Vagina (tissue), 2 donors: Measurements from ENCODE around the gene SLCO2A1. TPM values are rescaled to one million over a fixed set of nuclear protein-coding genes. Genes with fewer than 3 reads are reported as not detected.

ENCODE experiments used
- DNase-seq, 2 donors: peaks; one replicate each; pipeline ENCODE4 v3.0.0-alpha.2; 2017; ENCODE audit errors: extremely low spot score in 2 of 2
- H3K27ac ChIP-seq: fragments of 200-600 bp; sonication (generic); one replicate; pipeline ENCODE4 v1.5.1; 2019
- H3K27me3 ChIP-seq: fragments of 200-600 bp; sonication (generic); one replicate; pipeline ENCODE4 v1.5.1; 2019
- H3K36me3 ChIP-seq, 2 donors: fragments of 200-600 bp; sonication (generic); one replicate each; pipeline ENCODE4 v1.5.1; 2017 to 2019
- H3K4me1 ChIP-seq: fragments of 200-600 bp; sonication (generic); one replicate; pipeline ENCODE4 v1.5.1; 2019
- H3K4me3 ChIP-seq, 2 donors: fragments of 200-600 bp; sonication (generic); 1 replicate in 1 of 2; 2 replicates in 1 of 2; pipeline ENCODE4 v1.5.1; 2016 to 2019
- H3K9me3 ChIP-seq: fragments of 200-600 bp; sonication (generic); one replicate; pipeline ENCODE4 v1.5.1; 2019
- POLR2A ChIP-seq, 2 donors: fragments of 450-650 bp; IDR thresholded peaks; one replicate each; pipeline ENCODE4 v1.6.1; 2017; ENCODE audit warnings: antibody characterized with exemption in 2 of 2, mild to moderate bottlenecking in 2 of 2, moderate library complexity in 2 of 2
- POLR2AphosphoS5 ChIP-seq, 2 donors: sonication (generic); formaldehyde crosslinking; IDR thresholded peaks; one replicate each; pipeline ENCODE4 v1.9.0; 2017; ENCODE audit warnings: antibody characterized with exemption in 2 of 2, mild to moderate bottlenecking in 2 of 2, low read depth in 1 of 2; ENCODE audit not compliant: insufficient read depth in 1 of 2
- intact Hi-C: fragments of 100-400 bp; cut with DNase I; formaldehyde crosslinking; loops from one replicate; pipeline ENCODE4 v1.15.1; 2023
- total RNA-seq: library from RNA; depleted of rRNA; stranded (reverse); fragments of >200 nt; gene quantifications from one replicate; pipeline ENCODE4 v1.2.3, GENCODE V29; 2016
- TF ChIP-seq, protein P1 (sequence below), 3 experiments: fragments of 450-650 bp in 2 of 3; fragments of 200-600 bp in 1 of 3; sonication (generic) in 1 of 3; IDR thresholded peaks; one replicate each; pipeline ENCODE4 v1.5.1; 2017 to 2019; ENCODE audit warnings: antibody characterized with exemption in 3 of 3, mild to moderate bottlenecking in 2 of 3, moderate library complexity in 2 of 3

SLCO2A1 gene
- total RNA-seq, 1 donor from 2014 or later = 40.3 TPM

GRCh38 chr3:133973249-133973980, 56.3 kb downstream of the SLCO2A1 start:
- no peaks in the 10 kb centered on the region for H3K27me3 ChIP-seq

GRCh38 chr3:133972156-133972555, 57.6 kb downstream of the SLCO2A1 start:
- no peak for TF ChIP-seq POLR2AphosphoS5 (IDR thresholded peaks at IDR 0.05; ENCODE audit: insufficient read depth in 1 of 2, low read depth in 1 of 2)
- no peak for TF ChIP-seq POLR2A (IDR thresholded peaks at IDR 0.05)
- TF ChIP-seq, protein P1, sequence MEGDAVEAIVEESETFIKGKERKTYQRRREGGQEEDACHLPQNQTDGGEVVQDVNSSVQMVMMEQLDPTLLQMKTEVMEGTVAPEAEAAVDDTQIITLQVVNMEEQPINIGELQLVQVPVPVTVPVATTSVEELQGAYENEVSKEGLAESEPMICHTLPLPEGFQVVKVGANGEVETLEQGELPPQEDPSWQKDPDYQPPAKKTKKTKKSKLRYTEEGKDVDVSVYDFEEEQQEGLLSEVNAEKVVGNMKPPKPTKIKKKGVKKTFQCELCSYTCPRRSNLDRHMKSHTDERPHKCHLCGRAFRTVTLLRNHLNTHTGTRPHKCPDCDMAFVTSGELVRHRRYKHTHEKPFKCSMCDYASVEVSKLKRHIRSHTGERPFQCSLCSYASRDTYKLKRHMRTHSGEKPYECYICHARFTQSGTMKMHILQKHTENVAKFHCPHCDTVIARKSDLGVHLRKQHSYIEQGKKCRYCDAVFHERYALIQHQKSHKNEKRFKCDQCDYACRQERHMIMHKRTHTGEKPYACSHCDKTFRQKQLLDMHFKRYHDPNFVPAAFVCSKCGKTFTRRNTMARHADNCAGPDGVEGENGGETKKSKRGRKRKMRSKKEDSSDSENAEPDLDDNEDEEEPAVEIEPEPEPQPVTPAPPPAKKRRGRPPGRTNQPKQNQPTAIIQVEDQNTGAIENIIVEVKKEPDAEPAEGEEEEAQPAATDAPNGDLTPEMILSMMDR (IDR thresholded peaks at IDR 0.05) = no peak
- no peak overlapping the region for H3K27ac ChIP-seq
- H3K9me3 ChIP-seq = no peaks in the 10 kb centered on the region
- H3K4me3 ChIP-seq = no peak overlapping the region
- no peaks in the 10 kb centered on the region for H3K36me3 ChIP-seq
- no peak for DNase-seq
- intact Hi-C loops = no loop called here
- H3K27me3 ChIP-seq = no peaks in the 10 kb centered on the region
- H3K4me1 ChIP-seq = no peaks in the 10 kb centered on the region

More at GRCh38 chr3:133973249-133973980, 56.3 kb downstream of the SLCO2A1 start:
- Histone ChIP-seq H3K4me1 (no peaks in the 10 kb centered on the region), H3K4me3 (no peak overlapping the region), H3K36me3 (no peaks in the 10 kb centered on the region), H3K9me3 (no peaks in the 10 kb centered on the region), H3K27ac (no peak overlapping the region)
- DNase-seq = no peak
- no peak for TF ChIP-seq POLR2AphosphoS5 (IDR thresholded peaks at IDR 0.05; ENCODE audit: insufficient read depth in 1 of 2, low read depth in 1 of 2)
- no peak for TF ChIP-seq POLR2A (IDR thresholded peaks at IDR 0.05)
- TF ChIP-seq, protein P1 (IDR thresholded peaks at IDR 0.05) = no peak
- intact Hi-C loops = no loop called here

- intact Hi-C loops = no loop called here
Measured at GRCh38 chr3:133970916-133971315, 58.8 kb downstream of the SLCO2A1 start.

GRCh38 chr3:133970339-133970738, 59.4 kb downstream of the SLCO2A1 start:
- Histone ChIP-seq H3K27me3 (no peaks in the 10 kb centered on the region), H3K4me3 (no peak overlapping the region), H3K4me1 (no peaks in the 10 kb centered on the region), H3K9me3 (no peaks in the 10 kb centered on the region), H3K36me3 (no peaks in the 10 kb centered on the region), H3K27ac (no peak overlapping the region)
- no peak for DNase-seq
- TF ChIP-seq POLR2AphosphoS5 (IDR thresholded peaks at IDR 0.05; ENCODE audit: insufficient read depth in 1 of 2, low read depth in 1 of 2) (no peak), POLR2A (IDR thresholded peaks at IDR 0.05) (no peak)
- TF ChIP-seq, protein P1 (IDR thresholded peaks at IDR 0.05) = no peak
- intact Hi-C loops = no loop called here

More at GRCh38 chr3:133970916-133971315, 58.8 kb downstream of the SLCO2A1 start:
- no peak for TF ChIP-seq POLR2A (IDR thresholded peaks at IDR 0.05)
- TF ChIP-seq POLR2AphosphoS5 (IDR thresholded peaks at IDR 0.05; ENCODE audit: insufficient read depth in 1 of 2, low read depth in 1 of 2) = no peak
- TF ChIP-seq, protein P1 (IDR thresholded peaks at IDR 0.05) = no peak
- Histone ChIP-seq H3K27me3 (no peaks in the 10 kb centered on the region), H3K36me3 (no peaks in the 10 kb centered on the region), H3K27ac (no peak overlapping the region), H3K4me3 (no peak overlapping the region), H3K9me3 (no peaks in the 10 kb centered on the region), H3K4me1 (no peaks in the 10 kb centered on the region)
- no peak for DNase-seq
